HG03442 (cell line): ENCODE measurements around the gene TRIM43B.
"Not testable (repeated sequence)": the region's sequence is repeated elsewhere in the genome, so short reads cannot be mapped to it uniquely, and the experiment has no call there.

Experiments
- ATAC-seq: cut with Tn5 transposase; IDR thresholded peaks from one replicate; pipeline ENCODE4 v1.9.1; 2021; ENCODE audit warnings: mild to moderate bottlenecking, moderate library complexity; ENCODE audit not compliant: unreplicated experiment

Gene TRIM43B

DNA sequence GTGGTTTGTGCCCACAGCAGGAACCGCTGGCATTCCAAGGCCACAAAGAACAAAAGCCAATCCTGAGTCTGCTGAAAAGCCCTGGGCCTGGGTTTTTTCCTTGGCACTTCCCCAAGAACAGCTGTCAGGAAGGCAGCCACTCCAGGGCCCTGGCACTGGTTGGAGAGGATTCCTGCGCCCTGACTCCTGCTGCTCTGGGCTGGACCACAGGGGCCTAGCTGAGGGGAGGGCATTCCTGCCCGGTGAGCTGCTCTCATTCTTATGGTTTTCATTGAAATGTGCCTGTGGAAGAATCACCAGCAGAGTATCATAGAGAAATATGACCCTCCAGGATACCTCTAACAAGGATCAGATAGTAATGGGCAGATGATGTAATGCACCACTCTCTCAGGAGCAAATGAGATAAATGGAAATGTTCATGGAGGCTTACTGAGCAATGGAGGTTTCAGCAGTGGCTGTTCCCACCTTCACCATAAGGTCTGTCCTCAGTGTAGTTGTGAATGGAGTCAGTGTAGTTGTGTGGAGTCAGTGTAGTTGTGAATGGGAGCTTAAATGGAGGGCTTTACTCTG lies 50.0 kb downstream of the TRIM43B start:
- not testable (repeated sequence) for ATAC-seq

DNA sequence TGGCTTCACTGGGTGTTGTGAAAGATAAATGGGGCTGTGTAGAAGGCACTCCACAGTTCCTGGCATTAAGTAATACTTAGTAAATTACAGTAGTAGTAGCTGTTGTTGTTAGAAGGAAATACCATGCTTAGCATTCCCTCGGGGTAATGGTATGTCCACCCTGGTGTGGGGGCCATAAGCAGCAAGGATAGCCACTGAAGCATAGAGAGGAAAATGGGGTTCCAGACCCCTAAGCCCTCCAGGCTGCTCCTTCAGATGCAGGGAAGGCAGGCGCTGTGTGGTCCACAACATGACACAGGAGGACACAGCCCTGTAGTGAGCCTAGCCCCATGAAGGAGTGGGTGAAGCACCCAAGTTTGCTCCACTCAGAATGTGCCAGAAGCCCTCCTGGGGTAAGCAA lies 50.6 kb downstream of the TRIM43B start:
- not testable (repeated sequence) for ATAC-seq

DNA sequence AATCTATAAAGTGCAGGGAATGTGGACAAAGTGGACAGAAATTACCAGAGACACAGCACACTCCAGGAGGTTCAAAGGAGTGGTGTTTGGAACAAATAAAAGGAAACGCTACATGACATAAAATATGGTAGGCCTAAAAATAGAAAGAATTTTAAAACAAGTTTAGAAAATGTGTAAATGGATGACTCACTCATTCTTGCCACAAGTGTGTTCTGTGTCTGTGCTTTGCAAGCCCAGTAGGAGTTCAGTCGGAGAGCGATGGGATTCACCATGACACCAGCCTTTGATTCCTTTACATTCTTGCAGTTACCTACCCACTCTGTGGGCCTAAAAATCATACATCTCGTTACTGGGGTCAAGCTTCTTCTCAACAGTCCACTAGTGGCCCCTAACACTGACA lies 51.2 kb downstream of the TRIM43B start:
- not testable (repeated sequence) for ATAC-seq

DNA sequence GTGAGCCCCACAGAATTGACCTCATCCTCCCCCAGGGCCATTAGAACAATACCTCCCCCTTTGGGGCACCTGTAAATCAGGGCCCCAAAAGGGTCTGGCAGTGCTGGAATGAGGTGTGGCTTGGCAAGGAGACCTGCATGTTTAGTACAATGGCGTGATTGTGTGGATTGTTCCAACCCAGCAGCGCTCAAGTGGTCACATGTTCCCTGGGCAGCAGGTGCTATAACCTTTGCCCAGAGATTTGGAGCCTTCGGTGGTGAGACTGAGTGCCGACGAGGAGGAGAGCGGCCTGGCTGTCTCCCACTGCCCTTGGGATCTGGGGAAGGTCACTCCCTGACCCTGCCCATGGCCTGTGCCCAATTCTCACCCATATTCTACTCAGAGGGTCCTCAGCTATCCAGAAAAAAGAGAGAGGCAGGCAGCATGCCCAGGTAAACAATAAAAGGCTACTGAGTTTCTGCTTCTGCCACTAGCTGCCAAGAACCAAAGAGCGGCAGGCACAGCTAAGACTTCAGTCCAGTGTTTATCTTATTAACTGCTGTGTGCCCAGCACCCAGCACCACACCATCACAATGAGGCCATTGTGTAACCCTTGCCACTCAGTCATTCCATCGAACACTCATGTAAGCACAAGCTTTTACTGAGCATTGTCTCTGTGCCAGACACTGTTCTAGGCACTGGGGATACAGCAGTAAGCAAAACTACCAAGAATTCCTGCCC lies 54.6 kb downstream of the TRIM43B start:
- not testable (repeated sequence) for ATAC-seq

DNA sequence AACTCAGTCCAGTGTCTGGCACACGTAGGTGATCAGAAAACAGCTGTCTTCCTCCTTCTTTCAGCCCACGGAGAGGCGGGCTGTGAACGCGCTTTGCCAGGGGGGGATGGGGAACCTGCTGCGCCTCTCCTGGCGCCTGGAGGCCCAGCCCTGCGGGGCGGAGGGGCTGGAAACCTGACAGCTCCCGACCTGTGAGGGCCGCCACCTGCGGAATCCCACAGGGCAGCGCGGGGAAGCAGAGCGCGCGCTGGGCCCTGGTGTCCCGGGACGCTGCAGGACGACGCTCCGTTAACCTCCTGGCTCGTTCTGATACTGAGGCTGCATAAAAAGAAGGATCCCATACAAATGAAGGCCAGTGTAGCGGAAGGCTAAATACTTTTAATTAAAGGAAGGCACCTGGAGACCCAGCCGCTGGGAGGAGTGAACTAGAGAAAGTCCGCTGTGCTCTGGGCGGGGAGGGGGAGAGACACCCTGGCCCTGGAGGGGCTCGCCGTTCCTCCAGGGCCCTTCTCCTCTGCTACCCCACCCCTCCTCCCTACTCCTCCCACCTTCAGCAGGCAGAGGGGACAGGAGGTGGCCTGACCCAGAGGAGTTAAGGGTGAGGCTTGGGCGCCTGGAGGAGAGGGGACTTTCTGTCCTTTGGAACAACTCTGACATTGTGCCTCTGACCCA lies 57.2 kb downstream of the TRIM43B start:
- ATAC-seq, result not testable (repeated sequence)
